Uterus (tissue), 2 donors: Measurements from ENCODE around the gene TMEM14A.

Experiments used
- CTCF ChIP-seq, 4 experiments: fragments of 200-600 bp in 2 of 4; fragments of 450-650 bp in 2 of 4; sonication (generic) in 2 of 4; IDR thresholded peaks; one replicate each; pipeline ENCODE4 v1.5.1; 2016 to 2019; ENCODE audit warnings: antibody characterized with exemption in 4 of 4, mild to moderate bottlenecking in 2 of 4, moderate library complexity in 1 of 4
- POLR2A ChIP-seq, 2 donors: fragments of 450-650 bp; IDR thresholded peaks; one replicate each; pipeline ENCODE4 v1.6.1; 2016; ENCODE audit warnings: antibody characterized with exemption in 2 of 2, mild to moderate bottlenecking in 1 of 2, moderate library complexity in 1 of 2

DNA sequence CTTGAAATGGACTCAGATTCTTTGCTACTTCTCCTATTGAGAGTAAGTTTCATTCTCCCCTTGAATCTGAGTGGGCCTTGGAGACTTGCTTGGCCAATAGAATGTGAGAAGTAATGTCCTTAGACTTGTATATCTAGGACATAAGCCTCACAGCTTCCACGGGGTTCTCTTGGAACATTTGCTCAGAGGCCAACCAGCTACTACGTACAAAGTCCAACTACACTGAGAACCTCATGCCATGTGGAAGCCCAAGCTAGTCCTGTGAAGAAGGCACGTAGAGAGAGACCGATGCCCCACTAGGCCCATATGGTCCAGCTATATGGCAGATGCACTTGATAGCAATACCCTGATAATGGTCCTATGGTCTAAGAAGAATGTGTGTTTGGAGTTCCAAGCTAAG, 22.9 kb downstream of the TMEM14A start:
- TF ChIP-seq CTCF (IDR thresholded peaks at IDR 0.05), result no peak
- no peak for TF ChIP-seq POLR2A (IDR thresholded peaks at IDR 0.05)
